H1 (cell line): ENCODE measurements around the gene ZNF829. TPM values are rescaled to one million over a fixed set of nuclear protein-coding genes. Genes with fewer than 3 reads are reported as not detected.

Experiments
- ATF2 ChIP-seq: IDR thresholded peaks from 2 replicates; pipeline ENCODE4 v1.6.1; 2012; ENCODE audit warnings: low read length, inconsistent platforms
- BRCA1 ChIP-seq: IDR thresholded peaks from 2 replicates; pipeline ENCODE4 v1.6.1; 2012; ENCODE audit warnings: low read depth, low read length, improper control_type of control experiment
- CBX5 ChIP-seq: fragments of 300-800, 300-1000 bp; sonication (generic); IDR thresholded peaks from 2 replicates; pipeline ENCODE4 v1.7.1; 2016; ENCODE audit warnings: antibody characterized with exemption, low read length, low read depth
- CHD2 ChIP-seq: IDR thresholded peaks from 2 replicates; pipeline ENCODE4 v1.6.1; 2012; ENCODE audit warnings: low read length, improper control_type of control experiment
- CREB1 ChIP-seq: IDR thresholded peaks from 2 replicates; pipeline ENCODE4 v1.6.1; 2012; ENCODE audit warnings: inconsistent platforms
- EGR1 ChIP-seq: IDR thresholded peaks from 2 replicates; pipeline ENCODE4 v1.6.1; 2011; ENCODE audit warnings: low read depth, low read length, borderline replicate concordance
- EP300 ChIP-seq, 2 experiments: IDR thresholded peaks; 1 replicate in 1 of 2; 2 replicates in 1 of 2; pipeline ENCODE4 v1.6.1; 2011 to 2012; ENCODE audit warnings: low read depth in 2 of 2, low read length in 2 of 2, mild to moderate bottlenecking in 2 of 2, borderline replicate concordance in 1 of 2, inconsistent platforms in 1 of 2, moderate library complexity in 1 of 2
- FOSL1 ChIP-seq: IDR thresholded peaks from 2 replicates; pipeline ENCODE4 v1.6.1; 2011; ENCODE audit warnings: mild to moderate bottlenecking, low read depth, low read length, moderate library complexity; ENCODE audit not compliant: insufficient read depth
- GTF2F1 ChIP-seq: IDR thresholded peaks from 2 replicates; pipeline ENCODE4 v1.6.1; 2012; ENCODE audit warnings: low read depth, low read length, improper control_type of control experiment, borderline replicate concordance
- HDAC6 ChIP-seq: IDR thresholded peaks from one replicate; pipeline ENCODE4 v1.7.1; 2012; ENCODE audit warnings: low read depth, mild to moderate bottlenecking, inconsistent platforms, low read length, moderate library complexity
- KDM4A ChIP-seq: IDR thresholded peaks from one replicate; pipeline ENCODE4 v1.7.1; 2012; ENCODE audit warnings: low read depth, mild to moderate bottlenecking, moderate library complexity, low read length, inconsistent platforms; ENCODE audit not compliant: severe bottlenecking
- KDM5A ChIP-seq: fragments of 200-600 bp; IDR thresholded peaks from 2 replicates; pipeline ENCODE4 v1.7.1; 2012; ENCODE audit warnings: mild to moderate bottlenecking, low read length, inconsistent platforms, mixed read lengths
- MAFK ChIP-seq: IDR thresholded peaks from 2 replicates; pipeline ENCODE4 v1.6.1; 2012; ENCODE audit warnings: low read depth, mild to moderate bottlenecking, improper control_type of control experiment, low read length
- MAX ChIP-seq: IDR thresholded peaks from 2 replicates; pipeline ENCODE4 v1.6.1; 2012; ENCODE audit warnings: inconsistent platforms
- NRF1 ChIP-seq: IDR thresholded peaks from 2 replicates; pipeline ENCODE4 v1.6.1; 2011; ENCODE audit warnings: mild to moderate bottlenecking, low read depth, low read length, improper control_type of control experiment
- POLR2AphosphoS5 ChIP-seq: IDR thresholded peaks from 2 replicates; pipeline ENCODE4 v1.6.1; 2011; ENCODE audit warnings: low read depth, low read length
- RXRA ChIP-seq: IDR thresholded peaks from 2 replicates; pipeline ENCODE4 v1.6.1; 2011; ENCODE audit warnings: low read depth, mild to moderate bottlenecking, low read length, moderate library complexity; ENCODE audit not compliant: insufficient read depth
- SIRT6 ChIP-seq: IDR thresholded peaks from one replicate; pipeline ENCODE4 v1.7.1; 2012; ENCODE audit warnings: low read length, inconsistent platforms
- SIX5 ChIP-seq: IDR thresholded peaks from 2 replicates; pipeline ENCODE4 v1.6.1; 2011; ENCODE audit warnings: mild to moderate bottlenecking, low read depth, low read length
- SP2 ChIP-seq: IDR thresholded peaks from 2 replicates; pipeline ENCODE4 v1.6.1; 2012; ENCODE audit warnings: mild to moderate bottlenecking, low read length, inconsistent platforms
- SRF ChIP-seq: IDR thresholded peaks from 2 replicates; pipeline ENCODE4 v1.6.1; 2011; ENCODE audit warnings: mild to moderate bottlenecking, low read depth, low read length, moderate library complexity
- TAF1 ChIP-seq: IDR thresholded peaks from 2 replicates; pipeline ENCODE4 v1.6.1; 2011; ENCODE audit warnings: mild to moderate bottlenecking, low read depth, low read length
- TAF7 ChIP-seq: optimal IDR thresholded peaks from 2 replicates; pipeline ENCODE3; 2011; ENCODE audit warnings: low read depth, mild to moderate bottlenecking, inconsistent platforms, low read length, moderate library complexity, borderline replicate concordance
- TCF12 ChIP-seq: IDR thresholded peaks from 2 replicates; pipeline ENCODE4 v1.6.1; 2011; ENCODE audit warnings: low read depth, mild to moderate bottlenecking, low read length
- polyA plus RNA-seq, 7 experiments: library from polyadenylated mRNA; depleted of rRNA in 3 of 7; stranded (reverse) in 5 of 7; unstranded in 2 of 7; fragments of >200 nt in 5 of 7; fragments of 200-250 nt in 2 of 7; gene quantifications; 1 replicate in 5 of 7; 2 replicates in 1 of 7; 4 replicates in 1 of 7; pipeline versions ENCODE4 v1.2.1 to v1.2.3, GENCODE V29; 2011 to 2013; ENCODE audit warnings: missing spikeins in 2 of 7, mixed read lengths in 2 of 7
- total RNA-seq: library from RNA; stranded (reverse); fragmentation: NEBNext Ultra II Directional; extraction: Animal tissue kit (Norgen Biotek cat#: 25700); gene quantifications from 2 replicates; pipeline ENCODE4 v1.2.1, GENCODE V29; 2021

Gene ZNF829
- total and polyA plus RNA-seq, 2 of the 8 experiments (the other 6 are each of a cell fraction or from before 2014, with no cell fraction given) = 1.3 to 3.3 TPM

- TF ChIP-seq SRF (no peak), CHD2 (peak; percentile 98), RXRA (no peak), FOSL1 (no peak), BRCA1 (peak; percentile 84), SIX5 (peak; percentile 81), SIRT6 (no peak), CREB1 (no peak), CBX5 (no peak), EGR1 (peak; percentile 22; the same call in 1 of the 2 replicates), MAX (no peak), ATF2 (no peak), HDAC6 (no peak), TCF12 (no peak), TAF7 (no peak), GTF2F1 (no peak), EP300 (IDR thresholded peaks at IDR 0.05; ENCODE audit: borderline replicate concordance in 1 of 2, low read depth in 2 of 2, low read length in 2 of 2) (no peak), SP2 (no peak), KDM5A (no peak), TAF1 (peak; percentile 79), MAFK (no peak), KDM4A (peak; percentile 71), POLR2AphosphoS5 (peak; percentile 90), NRF1 (no peak)
Measured at GRCh38 chr19:36850559-36851442, 65.3 kb downstream of the ZNF829 start, which contains the start of gene ZNF345 (continued).
